LNCAP (cell line): ENCODE measurements around the gene LTA4H.
A peak's percentile ranks its signal among the peaks of the same experiment; 100 is the strongest.

Experiments used
- TF ChIP-seq, protein P1 (sequence below): fragments of 450-650 bp; IDR thresholded peaks from 2 replicates; pipeline ENCODE4 v1.5.1; 2017; ENCODE audit warnings: mild to moderate bottlenecking

Gene LTA4H

GRCh38 chr12:95998611-95999286 is 36.6 kb downstream of the LTA4H start:
- TF ChIP-seq, protein P1, sequence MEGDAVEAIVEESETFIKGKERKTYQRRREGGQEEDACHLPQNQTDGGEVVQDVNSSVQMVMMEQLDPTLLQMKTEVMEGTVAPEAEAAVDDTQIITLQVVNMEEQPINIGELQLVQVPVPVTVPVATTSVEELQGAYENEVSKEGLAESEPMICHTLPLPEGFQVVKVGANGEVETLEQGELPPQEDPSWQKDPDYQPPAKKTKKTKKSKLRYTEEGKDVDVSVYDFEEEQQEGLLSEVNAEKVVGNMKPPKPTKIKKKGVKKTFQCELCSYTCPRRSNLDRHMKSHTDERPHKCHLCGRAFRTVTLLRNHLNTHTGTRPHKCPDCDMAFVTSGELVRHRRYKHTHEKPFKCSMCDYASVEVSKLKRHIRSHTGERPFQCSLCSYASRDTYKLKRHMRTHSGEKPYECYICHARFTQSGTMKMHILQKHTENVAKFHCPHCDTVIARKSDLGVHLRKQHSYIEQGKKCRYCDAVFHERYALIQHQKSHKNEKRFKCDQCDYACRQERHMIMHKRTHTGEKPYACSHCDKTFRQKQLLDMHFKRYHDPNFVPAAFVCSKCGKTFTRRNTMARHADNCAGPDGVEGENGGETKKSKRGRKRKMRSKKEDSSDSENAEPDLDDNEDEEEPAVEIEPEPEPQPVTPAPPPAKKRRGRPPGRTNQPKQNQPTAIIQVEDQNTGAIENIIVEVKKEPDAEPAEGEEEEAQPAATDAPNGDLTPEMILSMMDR: peak; percentile 74

DNA sequence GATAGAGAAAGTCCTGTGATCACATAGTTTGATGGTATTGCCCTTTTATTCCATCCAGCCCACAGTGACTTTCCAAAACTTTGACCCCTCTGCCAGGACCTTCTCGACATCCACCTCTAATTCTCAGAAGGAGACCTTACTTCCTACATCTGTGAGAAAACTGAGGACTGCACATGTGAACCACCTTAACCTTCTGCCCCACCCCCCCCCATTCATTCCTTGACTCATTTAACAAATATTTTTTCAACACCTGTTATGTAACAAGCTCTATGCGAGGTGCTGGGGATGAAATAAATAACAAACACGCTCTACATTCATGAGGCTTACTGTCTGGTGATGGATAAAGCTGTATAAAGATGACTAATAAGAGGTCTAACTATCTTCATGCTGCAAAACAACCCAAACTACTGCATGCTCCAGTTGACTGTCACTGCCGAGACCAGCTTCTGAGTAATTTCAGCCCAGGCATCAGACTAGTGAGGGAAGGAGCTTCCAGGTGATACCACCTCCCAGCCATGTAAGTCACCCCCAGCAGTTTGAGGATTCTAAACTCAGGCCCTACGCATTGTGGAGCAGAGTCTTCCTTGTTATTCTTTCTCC is 37.4 kb downstream of the LTA4H start:
- TF ChIP-seq, protein P1: no peak

DNA sequence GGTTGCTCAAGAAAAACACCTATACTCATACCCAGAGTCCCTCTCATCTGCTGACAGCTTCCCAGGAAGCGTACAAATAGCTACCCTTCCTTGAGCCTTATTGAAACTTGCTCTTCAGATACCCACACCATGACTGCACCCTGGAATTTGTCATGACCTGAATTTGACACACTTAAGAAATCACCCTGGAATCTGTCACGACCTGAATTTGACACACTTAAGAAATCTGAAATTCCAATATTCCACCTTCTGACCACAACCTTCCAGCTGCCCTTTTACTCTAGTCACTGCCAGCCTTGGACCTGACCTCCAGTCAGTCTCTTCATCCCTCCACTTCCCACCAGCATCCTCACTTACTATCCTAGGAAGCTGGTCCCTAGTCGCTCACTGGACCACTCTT is 38.1 kb downstream of the LTA4H start:
- TF ChIP-seq, protein P1: no peak

DNA sequence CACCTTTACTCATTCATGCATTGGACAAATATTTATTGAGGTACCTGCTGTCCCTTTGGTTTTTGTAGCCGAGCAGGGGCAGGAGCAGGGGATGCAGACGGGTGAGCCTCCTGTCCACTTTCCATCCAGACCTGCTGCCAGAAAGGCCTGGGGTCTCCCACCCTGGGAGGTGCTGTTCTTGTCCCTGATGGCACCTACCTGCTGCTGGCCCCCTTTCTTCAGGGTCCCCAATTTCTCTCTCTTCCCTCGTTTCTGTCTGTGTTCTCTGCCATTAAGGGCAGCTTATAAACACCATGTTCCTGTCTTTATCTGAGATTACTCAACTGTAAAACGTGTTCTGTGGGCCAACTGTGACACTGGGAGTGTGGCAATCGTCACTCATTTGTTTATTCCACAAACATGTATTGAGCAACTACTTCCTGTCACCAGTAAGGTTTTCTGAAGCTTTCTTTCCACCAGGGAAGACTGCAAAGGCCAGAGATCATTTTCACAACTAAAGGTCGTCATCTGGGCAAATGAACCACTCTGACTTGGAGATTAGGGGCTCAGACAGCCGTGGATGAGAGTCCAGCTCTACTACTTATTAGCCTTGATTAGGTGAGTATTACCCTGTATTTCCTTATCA is 39.2 kb downstream of the LTA4H start, which contains the start of gene HAL:
HAL (minus strand) TSS at position 311 of the 625 bp plus-strand sequence. CDS start 434 bp downstream, outside the sequence.
- TF ChIP-seq, protein P1: no peak

DNA sequence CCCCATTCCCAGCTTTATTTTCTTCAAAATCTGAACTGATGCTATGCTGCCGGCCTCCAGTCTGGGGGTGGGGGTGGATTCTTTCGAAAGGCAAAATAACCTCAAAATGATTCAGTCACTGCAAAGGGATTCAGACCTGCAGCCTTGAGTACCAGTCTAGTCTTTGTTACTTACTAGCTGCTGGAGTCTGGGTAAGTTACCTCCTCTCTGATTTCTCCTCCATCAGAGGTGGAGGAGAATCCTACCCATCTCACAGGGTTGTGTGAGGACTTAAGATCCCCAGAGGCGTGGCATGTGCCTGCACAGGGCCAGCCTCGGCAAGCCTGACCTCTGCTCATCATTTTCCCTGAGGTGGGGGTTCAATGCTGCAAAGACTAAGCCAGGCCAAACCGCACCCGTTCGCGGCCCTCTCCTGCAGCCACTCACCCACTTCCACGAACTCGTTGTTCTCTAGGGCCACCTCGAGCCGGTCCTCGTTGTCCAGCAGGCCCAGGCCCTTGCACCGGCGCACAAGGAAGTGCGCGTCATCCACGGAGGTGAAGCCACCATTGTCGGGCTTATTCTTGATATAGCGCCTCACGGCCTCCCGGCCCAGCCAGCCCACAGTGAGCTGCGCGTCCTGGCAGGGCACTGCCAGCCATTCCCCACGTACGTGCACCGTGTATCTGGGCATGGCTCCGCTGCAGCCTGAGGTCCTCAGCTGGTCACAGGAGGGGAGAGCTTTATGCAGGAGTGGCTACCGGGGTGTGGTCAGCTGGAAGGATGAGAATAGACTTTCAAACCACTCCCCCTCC is 40.0 kb downstream of the LTA4H start:
- TF ChIP-seq, protein P1: no peak

GRCh38 chr12:95994476-95994875 is 40.9 kb downstream of the LTA4H start:
- TF ChIP-seq, protein P1: no peak

GRCh38 chr12:95993907-95994306 is 41.5 kb downstream of the LTA4H start:
- TF ChIP-seq, protein P1: no peak
